Omental fat pad (tissue), 4 donors: Measurements from ENCODE around the gene DLGAP5. TPM values are rescaled to one million over a fixed set of nuclear protein-coding genes. Genes with fewer than 3 reads are reported as not detected.

Experiments
- ATAC-seq: fragments of 150-250 bp; one replicate; pipeline ENCODE4 v1.9.1; 2016; ENCODE audit warnings: mild to moderate bottlenecking, moderate library complexity; ENCODE audit not compliant: low FRiP score
- DNase-seq: peaks from one replicate; pipeline ENCODE4 v3.0.0-alpha.2; 2019; ENCODE audit warnings: low spot score
- total RNA-seq, 4 donors: library from RNA; depleted of rRNA; stranded (reverse); fragments of >200 nt; gene quantifications; one replicate each; pipeline ENCODE4 v1.1.0, GENCODE V29; 2016
- TF ChIP-seq, protein P1 (sequence below), 3 donors: fragments of 450-650 bp; IDR thresholded peaks; one replicate each; pipeline ENCODE4 v1.5.1; 2016 to 2017; ENCODE audit warnings: antibody characterized with exemption in 3 of 3, mild to moderate bottlenecking in 3 of 3, moderate library complexity in 2 of 3

Gene DLGAP5
- total RNA-seq, 4 donors from 2014 or later = 0.19 to 3.1 TPM; not detected in 2

DNA sequence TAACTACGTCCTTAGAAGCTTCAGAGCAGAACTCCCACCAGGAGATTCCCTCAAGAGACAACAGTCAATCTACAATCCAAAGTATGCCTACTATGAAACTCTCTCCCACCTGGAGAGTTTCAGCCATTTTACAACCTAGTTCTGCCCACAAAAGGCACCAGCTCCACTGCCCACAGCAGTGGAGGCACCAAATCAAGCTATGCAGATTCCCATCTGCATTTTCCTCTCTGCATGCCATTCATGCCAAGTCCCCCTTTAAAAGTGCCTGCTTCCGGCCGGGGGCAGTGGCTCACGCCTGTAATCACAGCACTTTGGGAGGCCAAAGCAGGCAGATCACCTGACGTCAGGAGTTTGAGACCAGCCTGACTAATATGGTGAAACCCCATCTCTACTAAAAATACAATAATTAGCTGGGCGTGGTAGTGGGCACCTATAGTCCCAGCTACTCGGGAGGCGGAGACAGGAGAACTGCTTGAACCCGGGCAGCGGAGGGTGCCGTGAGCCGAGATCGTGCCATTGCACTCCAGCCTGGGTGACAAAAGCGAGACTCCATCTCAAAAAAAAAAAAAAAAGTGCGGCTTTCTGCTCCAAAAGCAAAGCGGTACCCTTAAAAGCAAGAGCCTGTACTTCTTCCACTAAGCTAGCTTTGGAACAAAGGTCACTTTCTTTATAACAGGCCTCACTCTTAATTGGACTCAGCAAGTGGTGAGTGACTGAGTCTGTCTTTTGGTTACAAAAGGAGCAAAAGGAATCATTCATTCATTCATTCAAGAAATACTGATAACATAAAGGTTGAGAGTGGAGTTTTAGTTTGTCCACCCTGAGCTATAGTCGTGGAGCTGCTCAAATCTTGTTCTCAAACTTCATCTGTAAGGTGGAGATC, 10.1 kb upstream of the DLGAP5 start:
- no peak for DNase-seq
- TF ChIP-seq, protein P1, sequence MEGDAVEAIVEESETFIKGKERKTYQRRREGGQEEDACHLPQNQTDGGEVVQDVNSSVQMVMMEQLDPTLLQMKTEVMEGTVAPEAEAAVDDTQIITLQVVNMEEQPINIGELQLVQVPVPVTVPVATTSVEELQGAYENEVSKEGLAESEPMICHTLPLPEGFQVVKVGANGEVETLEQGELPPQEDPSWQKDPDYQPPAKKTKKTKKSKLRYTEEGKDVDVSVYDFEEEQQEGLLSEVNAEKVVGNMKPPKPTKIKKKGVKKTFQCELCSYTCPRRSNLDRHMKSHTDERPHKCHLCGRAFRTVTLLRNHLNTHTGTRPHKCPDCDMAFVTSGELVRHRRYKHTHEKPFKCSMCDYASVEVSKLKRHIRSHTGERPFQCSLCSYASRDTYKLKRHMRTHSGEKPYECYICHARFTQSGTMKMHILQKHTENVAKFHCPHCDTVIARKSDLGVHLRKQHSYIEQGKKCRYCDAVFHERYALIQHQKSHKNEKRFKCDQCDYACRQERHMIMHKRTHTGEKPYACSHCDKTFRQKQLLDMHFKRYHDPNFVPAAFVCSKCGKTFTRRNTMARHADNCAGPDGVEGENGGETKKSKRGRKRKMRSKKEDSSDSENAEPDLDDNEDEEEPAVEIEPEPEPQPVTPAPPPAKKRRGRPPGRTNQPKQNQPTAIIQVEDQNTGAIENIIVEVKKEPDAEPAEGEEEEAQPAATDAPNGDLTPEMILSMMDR (IDR thresholded peaks at IDR 0.05) = no peak
- ATAC-seq = no peak

- DNase-seq (no peak), ATAC-seq (no peak)
- TF ChIP-seq, protein P1 (IDR thresholded peaks at IDR 0.05) = no peak
Measured at GRCh38 chr14:55200651-55201050, 9.3 kb upstream of the DLGAP5 start.

GRCh38 chr14:55198749-55199148, 7.4 kb upstream of the DLGAP5 start:
- DNase-seq (no peak), ATAC-seq (no peak)
- TF ChIP-seq, protein P1 (IDR thresholded peaks at IDR 0.05) = no peak

DNA sequence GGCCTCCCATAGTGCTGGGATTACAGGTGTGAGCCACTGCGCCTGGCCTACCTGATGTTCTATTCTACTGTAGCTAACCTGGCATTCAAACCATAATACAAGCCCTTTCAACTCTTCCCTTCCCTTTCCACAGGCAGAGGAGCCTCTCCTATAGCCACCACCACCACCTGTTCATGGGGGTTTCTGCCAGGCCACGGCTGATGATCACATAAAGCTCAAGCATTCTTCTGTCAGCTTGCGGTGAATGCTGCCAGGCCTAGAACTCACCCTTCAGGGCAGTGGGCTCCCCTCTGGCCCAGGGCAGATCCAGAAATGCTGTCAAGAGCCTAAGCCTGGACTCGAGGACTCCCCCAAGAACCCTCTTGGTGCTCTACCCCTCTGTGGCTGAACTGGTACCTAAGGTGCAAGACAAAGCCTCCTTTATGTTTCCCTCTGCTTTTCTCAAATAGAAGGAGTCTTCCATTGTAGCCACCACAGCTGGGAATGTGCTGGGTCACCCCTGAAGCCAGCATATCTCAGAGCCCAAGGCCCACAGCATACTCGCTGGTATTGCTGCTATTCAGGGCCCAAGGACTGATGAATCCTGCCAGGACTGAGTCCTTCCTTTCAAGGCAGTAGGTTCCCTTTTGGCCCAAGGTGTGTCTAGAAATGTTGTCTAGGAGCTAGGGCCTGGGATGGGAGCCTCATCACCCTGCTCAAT, 3.4 kb upstream of the DLGAP5 start:
- DNase-seq (no peak), ATAC-seq (no peak)
- TF ChIP-seq, protein P1 (IDR thresholded peaks at IDR 0.05) = no peak

DNA sequence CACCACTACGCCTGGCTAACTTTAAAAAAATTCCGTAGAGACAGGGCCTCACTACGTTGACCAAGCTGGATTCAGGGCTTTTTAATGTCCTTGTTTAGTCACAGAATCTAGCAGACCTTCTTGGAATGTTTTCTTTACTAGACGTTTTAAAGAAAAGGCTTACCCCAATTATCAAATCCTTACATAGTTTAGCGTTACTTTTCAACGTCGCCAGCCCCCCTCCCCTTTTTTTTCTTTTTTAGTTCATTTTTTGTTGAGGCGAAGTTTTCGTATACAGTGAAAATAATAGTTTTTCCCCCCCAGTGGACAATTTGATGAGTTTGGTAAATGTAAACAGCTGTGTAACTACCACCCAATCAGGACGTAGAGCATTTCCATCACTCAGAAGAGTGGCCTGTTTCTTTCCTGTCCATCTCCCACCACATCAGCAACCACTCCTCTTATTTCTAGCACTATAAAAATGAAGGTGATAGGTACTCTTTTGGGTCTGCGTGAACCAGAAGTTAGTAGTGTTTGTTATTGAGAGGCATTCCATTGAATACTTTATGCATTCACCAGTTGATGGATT, 753 bp upstream of the DLGAP5 start:
- ATAC-seq = no peak
- TF ChIP-seq, protein P1 (IDR thresholded peaks at IDR 0.05) = no peak

GRCh38 chr14:55190906-55191202, 531 bp downstream of the DLGAP5 start:
- ATAC-seq (no peak), DNase-seq (no peak)
- TF ChIP-seq, protein P1 (IDR thresholded peaks at IDR 0.05) = no peak

More for the DNA sequence above, 753 bp upstream of the DLGAP5 start:
- DNase-seq = no peak
